Fibroblast of skin of abdomen (primary cell): ENCODE measurements around the gene FBXL22. TPM values are rescaled to one million over a fixed set of nuclear protein-coding genes. Genes with fewer than 3 reads are reported as not detected.
A peak's percentile ranks its signal among the peaks of the same experiment; 100 is the strongest.

Source experiments
- DNase-seq: peaks from one replicate; pipeline ENCODE4 v3.0.0-alpha.2; 2013
- polyA plus RNA-seq, 2 experiments: library from polyadenylated mRNA; unstranded; fragments of 120-200 nt; gene quantifications; one replicate each; pipeline ENCODE4 v1.2.1, GENCODE V29; 2013; ENCODE audit not compliant: insufficient read length in 2 of 2

The FBXL22 gene
- 2.2 TPM for polyA plus RNA-seq (2013, experiment 1 of 2; ENCODE audit: insufficient read length)
- polyA plus RNA-seq (2013, experiment 2 of 2; ENCODE audit: insufficient read length): 2.2 TPM

- DNase-seq: peak; percentile 77
Observed at GRCh38 chr15:63597038-63597790, at the start of gene FBXL22. Gene FBXL22 (plus strand): TSS chr15:63597387. CDS start chr15:63597393, 6 bp downstream.

GRCh38 chr15:63551400-63551799, 45.8 kb upstream of the FBXL22 start:
- DNase-seq: peak; percentile 27

- DNase-seq: peak; percentile 96
Observed at GRCh38 chr15:63553388-63553791, 43.8 kb upstream of the FBXL22 start.

- peak; percentile 17 for DNase-seq
Observed at GRCh38 chr15:63554337-63554927, 42.8 kb upstream of the FBXL22 start.

- no peak for DNase-seq
Observed at GRCh38 chr15:63555507-63555906, 41.7 kb upstream of the FBXL22 start.

- no peak for DNase-seq
Observed at GRCh38 chr15:63556246-63556645, 40.9 kb upstream of the FBXL22 start.

GRCh38 chr15:63556736-63557135, 40.5 kb upstream of the FBXL22 start:
- no peak for DNase-seq

GRCh38 chr15:63559753-63560152, 37.4 kb upstream of the FBXL22 start:
- no peak for DNase-seq

- DNase-seq: no peak
Observed at GRCh38 chr15:63560741-63561448, 36.3 kb upstream of the FBXL22 start.

GRCh38 chr15:63564093-63564492, 33.1 kb upstream of the FBXL22 start:
- no peak for DNase-seq

- DNase-seq: no peak
Observed at GRCh38 chr15:63565536-63566186, 31.5 kb upstream of the FBXL22 start.

- DNase-seq: no peak
Observed at GRCh38 chr15:63572749-63573464, 24.3 kb upstream of the FBXL22 start.

- no peak for DNase-seq
Observed at GRCh38 chr15:63573533-63573932, 23.7 kb upstream of the FBXL22 start.

- no peak for DNase-seq
Observed at GRCh38 chr15:63575312-63575711, 21.9 kb upstream of the FBXL22 start.

GRCh38 chr15:63576441-63576840, 20.7 kb upstream of the FBXL22 start:
- DNase-seq: no peak

GRCh38 chr15:63582179-63582578, 15.0 kb upstream of the FBXL22 start:
- DNase-seq: no peak

- DNase-seq: peak; percentile 83
Observed at GRCh38 chr15:63582718-63583426, 14.3 kb upstream of the FBXL22 start.

GRCh38 chr15:63586790-63587189, 10.4 kb upstream of the FBXL22 start:
- no peak for DNase-seq

GRCh38 chr15:63587527-63587926, 9.7 kb upstream of the FBXL22 start:
- peak; percentile 25 for DNase-seq

GRCh38 chr15:63588826-63589225, 8.4 kb upstream of the FBXL22 start:
- DNase-seq: no peak
